GM18861 (cell line): ENCODE measurements around the gene MAP4K5.
"Not testable (repeated sequence)": the region's sequence is repeated elsewhere in the genome, so short reads cannot be mapped to it uniquely, and the experiment has no call there.

Source experiments
- ATAC-seq: cut with Tn5 transposase; IDR thresholded peaks from one replicate; pipeline ENCODE4 v1.9.1; 2021; ENCODE audit not compliant: unreplicated experiment

The MAP4K5 gene

DNA sequence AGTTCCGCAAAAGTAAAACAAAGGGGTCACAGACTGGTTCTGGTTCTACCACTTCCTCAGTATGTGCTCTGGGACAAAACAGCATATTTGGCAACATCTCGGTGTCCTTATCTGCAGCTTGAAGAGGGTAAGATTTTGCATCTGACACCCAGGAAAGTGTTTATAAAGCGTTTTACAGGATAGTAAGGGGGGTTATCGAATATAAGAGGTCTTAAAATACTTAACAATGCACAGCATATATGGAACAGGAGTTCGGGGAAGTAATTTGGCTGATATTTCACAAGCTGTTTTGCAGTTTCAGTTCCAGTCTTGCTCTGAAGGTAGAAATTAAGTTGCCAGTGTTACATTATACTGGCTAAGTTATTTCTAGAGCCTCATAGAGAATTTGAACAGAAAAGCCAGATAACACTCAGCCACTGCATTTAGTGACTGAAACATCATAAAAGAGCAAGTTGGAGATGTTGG is 904 bp upstream of the MAP4K5 start:
- peak; percentile 21 for ATAC-seq

DNA sequence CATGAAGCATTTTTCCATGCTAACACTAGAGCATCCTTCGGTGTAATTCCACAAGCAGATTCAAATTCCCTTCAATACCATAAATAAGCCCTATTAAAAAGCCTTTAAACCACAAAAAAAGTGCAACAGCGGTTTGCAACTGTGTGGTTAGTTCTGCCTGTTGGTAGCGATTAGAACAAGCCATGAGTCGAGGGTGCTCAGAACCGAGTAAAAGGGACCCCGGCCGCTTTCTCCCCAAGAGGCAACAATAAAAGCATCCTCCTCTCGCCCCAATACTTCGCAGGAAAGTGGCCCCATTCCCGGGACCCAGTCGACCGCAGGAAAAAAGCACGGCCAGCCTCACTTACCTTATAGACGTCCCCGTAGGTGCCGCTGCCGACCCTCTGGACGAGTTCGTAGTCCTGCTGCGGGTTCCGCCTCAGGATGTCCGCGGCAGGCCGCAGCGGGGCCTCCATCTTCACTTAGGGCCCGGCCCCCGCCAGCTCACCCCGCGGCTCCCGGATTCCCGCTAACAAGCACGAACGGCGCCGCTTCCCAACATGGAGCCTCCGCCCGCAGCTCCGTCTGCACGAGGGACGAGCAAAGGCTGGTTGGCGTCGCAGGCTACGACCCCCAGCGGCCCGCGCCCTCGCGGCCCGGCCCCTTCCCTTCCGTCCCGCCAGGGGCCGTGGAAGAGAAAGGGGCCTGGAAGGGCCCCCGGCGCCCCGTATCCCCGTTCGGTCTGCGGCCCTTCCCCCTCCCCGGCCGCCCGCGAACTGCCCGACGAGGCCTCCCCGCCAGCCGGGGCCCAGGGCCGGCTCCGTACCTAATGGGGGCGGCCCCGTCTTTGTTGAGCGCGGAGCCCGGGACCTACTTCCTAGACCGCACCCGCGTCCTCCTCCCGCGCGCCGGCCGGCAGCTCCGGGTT is 521 bp downstream of the MAP4K5 start:
- peak; percentile 20 for ATAC-seq

GRCh38 chr14:50530794-50531365 is 1.5 kb downstream of the MAP4K5 start:
- ATAC-seq: no peak

GRCh38 chr14:50530358-50530757 is 2.0 kb downstream of the MAP4K5 start:
- no peak for ATAC-seq

DNA sequence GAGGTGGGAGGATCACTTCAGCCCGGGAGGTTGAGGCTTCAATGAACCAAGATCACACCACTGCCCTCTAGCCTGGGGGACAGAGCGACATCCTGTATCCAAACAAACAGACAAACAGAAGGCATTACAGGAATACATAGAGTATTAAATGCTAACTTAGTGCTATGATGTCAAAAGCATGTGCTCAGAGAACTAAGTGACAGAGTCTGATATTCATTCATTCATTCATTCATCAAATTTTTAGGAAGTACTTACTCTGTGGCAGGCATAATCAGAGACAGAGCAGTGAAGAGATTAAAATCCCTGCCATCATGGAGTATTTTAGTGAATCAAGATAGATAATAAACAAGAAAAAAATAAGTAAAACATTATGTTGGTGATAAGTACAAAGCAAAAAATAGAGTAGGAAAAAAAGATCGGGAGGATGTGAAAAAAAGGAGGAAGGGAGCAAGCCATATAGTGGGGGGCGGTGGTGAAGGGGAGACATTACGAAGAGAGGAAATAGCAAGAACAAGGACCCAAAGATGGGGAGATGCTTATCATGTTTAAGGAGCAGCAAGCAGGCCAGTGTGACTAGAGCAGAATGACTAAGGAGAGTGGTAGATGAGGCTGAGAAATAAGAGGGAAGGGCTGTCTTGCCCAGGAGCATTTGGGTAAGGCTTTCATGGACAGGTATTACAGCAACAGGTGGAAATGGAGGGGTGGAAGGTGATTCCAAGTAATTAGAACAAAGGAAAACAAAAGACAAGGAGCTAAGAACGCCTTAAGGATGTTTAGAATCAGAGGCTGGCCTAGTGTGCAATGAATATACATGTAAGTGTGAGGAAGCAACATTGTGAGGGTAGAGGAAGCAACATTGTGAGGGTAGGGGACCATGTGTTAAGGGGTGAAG is 2.8 kb downstream of the MAP4K5 start:
- ATAC-seq: no peak

- ATAC-seq: no peak
Measured at GRCh38 chr14:50528000-50528399, 4.4 kb downstream of the MAP4K5 start.

- no peak for ATAC-seq
Measured at GRCh38 chr14:50524731-50525515, 7.4 kb downstream of the MAP4K5 start.

- peak; percentile 25 for ATAC-seq
Measured at GRCh38 chr14:50524060-50524459, 8.3 kb downstream of the MAP4K5 start.

- ATAC-seq: no peak
Measured at GRCh38 chr14:50523271-50524041, 8.9 kb downstream of the MAP4K5 start.

DNA sequence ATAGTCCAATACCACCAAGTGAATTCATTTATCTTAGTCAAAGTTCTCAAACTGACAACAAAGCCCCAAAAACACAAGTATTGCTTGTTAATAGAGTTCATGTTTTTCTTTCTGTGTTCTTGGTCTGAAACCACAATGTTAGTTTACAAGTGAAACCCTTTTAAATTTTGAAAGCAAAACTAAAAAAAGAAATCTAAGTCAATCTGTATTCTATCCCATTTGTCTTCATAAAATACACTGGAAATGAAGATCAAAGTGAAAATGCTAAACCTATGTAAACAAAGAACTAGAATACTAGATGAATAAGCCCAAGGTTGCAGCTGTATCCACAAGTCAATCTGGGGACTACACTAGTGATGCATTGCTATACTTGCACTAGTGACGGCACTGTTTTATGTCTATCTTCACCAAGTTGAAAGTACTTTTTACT is 10.4 kb downstream of the MAP4K5 start:
- ATAC-seq: peak; percentile 69

DNA sequence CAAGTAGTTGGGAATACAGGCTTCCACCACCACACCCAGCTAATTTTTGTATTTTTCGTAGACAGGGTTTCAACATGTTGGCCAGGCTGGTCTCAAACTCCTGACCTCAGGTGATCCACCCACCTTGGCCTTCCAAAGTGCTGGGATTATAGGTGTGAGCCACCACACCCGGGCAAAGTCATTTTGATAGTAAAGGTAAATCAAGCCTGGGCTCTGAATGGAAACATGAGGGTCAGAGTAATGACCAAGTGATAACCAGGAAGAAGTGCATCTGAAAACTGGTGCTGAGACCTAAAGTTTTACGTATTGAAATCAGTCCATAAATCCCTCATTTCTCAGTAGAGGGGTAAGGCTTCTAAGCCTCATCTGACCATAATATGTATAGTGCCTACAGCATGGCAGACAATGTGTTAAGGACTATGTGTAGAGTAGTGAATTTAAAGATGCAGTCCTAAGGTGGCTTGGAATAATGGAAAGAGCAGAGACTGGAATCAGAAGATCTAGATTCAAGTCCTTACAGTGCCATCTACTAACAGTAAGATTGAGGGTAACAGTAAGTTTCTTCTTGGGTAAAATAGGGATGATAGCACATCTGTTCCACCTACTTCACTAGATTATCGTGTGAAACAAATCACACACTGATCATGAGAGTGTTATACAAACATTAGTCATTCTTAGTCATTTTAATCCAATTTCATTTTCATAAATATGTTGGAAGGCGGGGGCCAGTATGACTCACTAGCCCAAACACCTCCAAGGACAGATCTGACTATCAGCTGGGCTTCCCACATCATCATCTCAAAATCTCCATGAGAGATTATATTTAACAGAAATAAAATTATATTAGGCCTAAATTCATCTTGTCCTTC is 11.2 kb downstream of the MAP4K5 start:
- ATAC-seq: peak; percentile 41

- no peak for ATAC-seq
Measured at GRCh38 chr14:50516091-50516490, 16.3 kb downstream of the MAP4K5 start.

DNA sequence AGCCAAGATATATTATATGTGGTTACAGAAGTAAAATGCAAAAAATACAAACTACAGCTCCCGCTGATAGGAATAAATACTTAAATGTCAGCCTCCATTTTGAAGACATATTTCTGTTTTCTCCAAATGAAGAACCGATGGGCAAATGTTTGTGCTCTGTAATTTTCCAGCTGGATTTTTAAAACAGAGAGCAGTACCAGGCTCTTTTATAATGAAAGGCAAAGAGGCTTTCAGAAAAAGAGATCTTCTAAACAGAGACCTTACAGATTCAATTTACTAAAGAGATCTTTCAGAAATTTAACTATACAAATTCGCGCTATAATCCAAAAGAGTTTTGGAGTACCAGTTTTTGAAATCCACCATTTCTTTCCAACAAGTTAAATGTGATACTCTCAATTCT is 19.9 kb downstream of the MAP4K5 start:
- no peak for ATAC-seq

- no peak for ATAC-seq
Measured at GRCh38 chr14:50510157-50510556, 22.2 kb downstream of the MAP4K5 start.

- not testable (repeated sequence) for ATAC-seq
Measured at GRCh38 chr14:50507078-50507477, 25.3 kb downstream of the MAP4K5 start.

- no peak for ATAC-seq
Measured at GRCh38 chr14:50501642-50502041, 30.7 kb downstream of the MAP4K5 start.

- no peak for ATAC-seq
Measured at GRCh38 chr14:50497351-50497750, 35.0 kb downstream of the MAP4K5 start.

- ATAC-seq: no peak
Measured at GRCh38 chr14:50489851-50490250, 42.5 kb downstream of the MAP4K5 start.

DNA sequence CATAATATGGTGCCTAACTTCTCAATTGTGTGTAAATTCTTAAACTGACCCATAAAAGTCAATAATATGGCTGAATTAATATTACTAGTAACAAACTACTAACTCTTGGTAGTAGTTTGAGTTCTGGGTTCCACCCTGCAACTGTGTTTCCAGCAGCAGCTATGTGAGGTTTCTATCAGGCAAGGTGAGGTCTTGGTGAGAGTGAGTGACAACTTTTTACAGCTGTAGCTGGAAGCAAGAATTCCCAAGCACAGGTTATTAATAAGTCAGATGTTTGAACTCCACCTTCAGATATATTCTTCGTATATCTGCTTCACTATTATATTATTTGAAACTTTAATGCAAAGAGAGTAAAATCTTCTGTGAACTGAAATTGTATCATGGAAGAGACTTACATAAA is 43.8 kb downstream of the MAP4K5 start:
- ATAC-seq: no peak
